ENCODE measurements around the gene NTNG2. TPM values are rescaled to one million over a fixed set of nuclear protein-coding genes. Genes with fewer than 3 reads are reported as not detected.

The NTNG2 gene, protein sequence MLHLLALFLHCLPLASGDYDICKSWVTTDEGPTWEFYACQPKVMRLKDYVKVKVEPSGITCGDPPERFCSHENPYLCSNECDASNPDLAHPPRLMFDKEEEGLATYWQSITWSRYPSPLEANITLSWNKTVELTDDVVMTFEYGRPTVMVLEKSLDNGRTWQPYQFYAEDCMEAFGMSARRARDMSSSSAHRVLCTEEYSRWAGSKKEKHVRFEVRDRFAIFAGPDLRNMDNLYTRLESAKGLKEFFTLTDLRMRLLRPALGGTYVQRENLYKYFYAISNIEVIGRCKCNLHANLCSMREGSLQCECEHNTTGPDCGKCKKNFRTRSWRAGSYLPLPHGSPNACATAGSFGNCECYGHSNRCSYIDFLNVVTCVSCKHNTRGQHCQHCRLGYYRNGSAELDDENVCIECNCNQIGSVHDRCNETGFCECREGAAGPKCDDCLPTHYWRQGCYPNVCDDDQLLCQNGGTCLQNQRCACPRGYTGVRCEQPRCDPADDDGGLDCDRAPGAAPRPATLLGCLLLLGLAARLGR
- total RNA-seq (1 to 10 TPM in 2 of 5 donors, under 1 TPM in 2, not detected in 1; under 0.01 to 8.1 (median 3.9) TPM), polyA plus RNA-seq (under 1 TPM; 0.20 to 0.37 (median 0.31) TPM)
- long read RNA-seq, donor 1: 0 reads
- long read RNA-seq, donor 2, partial matches to known transcripts: 0 of 1 reads
- long read RNA-seq, donor 2, other reads (novel, unspliced or antisense): 0 of 1 reads
- long read RNA-seq, donor 3: 0 reads
- long read RNA-seq, donor 4: 0 reads
- long read RNA-seq, donor 5: 0 reads
- long read RNA-seq, donor 6, full-length matches to known transcripts: 1 of 1 reads
- long read RNA-seq, donor 6, partial matches to known transcripts: 0 of 1 reads
- long read RNA-seq, donor 6, other reads (novel, unspliced or antisense): 0 of 1 reads
- long read RNA-seq, donor 7: 0 reads
- long read RNA-seq, donor 8: 0 reads
- long read RNA-seq, donor 9: 0 reads
- long read RNA-seq, donor 10: 0 reads

- Histone ChIP-seq H3K27me3 (peaks cover 11 to 98% (median 78%) of the 10 kb centered on the region in 3 donors), H3K9me3 (no peaks in the 10 kb centered on the region), H3K27ac (peak within 1 kb of the TSS in 2 of 5 donors; percentile 42 to 53), H3K4me1 (peaks cover 29 to 43% (median 35%) of the 10 kb centered on the region in 4 donors), H3K4me3 (peak within 1 kb of the TSS; percentile 65 to 89 (median 68)), H3K36me3 (no peaks in the 10 kb centered on the region)
- TF ChIP-seq POLR2A (IDR thresholded peaks at IDR 0.05) (no peak), POLR2AphosphoS5 (IDR thresholded peaks at IDR 0.05) (no peak), EP300 (IDR thresholded peaks at IDR 0.05) (no peak), CTCF (IDR thresholded peaks at IDR 0.05) (no peak)
- DNase-seq: no peak
- WGBS, 5 donors: 0 to 2% (median 1%) methylated on average over 29 to 65 of the region's 67 CpGs; no CpG with 5 or more reads in 1 of the 5 donors
- intact Hi-C loops (cut with DNase I; ENCODE audit: low total_unique reads): no loop called here
These were observed at the start of gene NTNG2 for GRCh38 chr9:132161743-132162184. Gene NTNG2 (plus strand): TSS chr9:132162058. CDS start chr9:132166832, 4,774 bp downstream.

DNA sequence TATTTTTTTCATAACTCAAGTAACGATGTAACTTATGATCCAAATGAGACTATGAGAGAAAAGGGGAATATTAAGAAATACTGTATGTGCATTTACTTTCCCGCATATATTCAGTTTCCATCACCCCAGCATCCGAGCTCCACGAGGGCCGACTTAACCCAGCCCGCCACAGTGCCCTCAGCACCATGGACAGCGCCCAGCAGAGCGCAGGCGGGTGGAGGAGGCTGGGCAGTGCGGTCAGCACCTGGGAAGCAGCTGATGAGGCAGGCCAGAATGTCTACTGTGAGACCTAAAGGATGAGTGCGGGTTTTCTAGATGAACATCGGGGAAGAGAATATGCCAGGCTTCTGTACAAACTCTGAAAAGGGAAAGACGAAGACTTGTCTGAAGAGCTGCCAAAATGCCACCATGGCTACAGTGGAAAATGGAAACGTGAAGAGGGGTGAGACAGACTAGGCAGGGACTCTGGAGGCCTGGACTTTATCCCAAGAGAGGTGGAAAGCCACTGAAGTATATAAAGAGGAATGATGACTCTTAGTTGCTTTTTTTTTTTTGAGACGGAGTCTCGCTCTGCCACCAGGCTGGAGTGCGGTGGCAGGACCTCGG is 47.7 kb upstream of the NTNG2 start:
- Histone ChIP-seq H3K36me3 (no peaks in the 10 kb centered on the region), H3K4me1 (no peaks in the 10 kb centered on the region), H3K9me3 (no peaks in the 10 kb centered on the region), H3K4me3 (no peak overlapping the region), H3K27me3 (peaks cover 0 to 55% (median under 1%) of the 10 kb centered on the region in 3 donors), H3K27ac (no peak overlapping the region)
- intact Hi-C loops (cut with DNase I; ENCODE audit: low total_unique reads): no loop called here
- WGBS, 5 donors: 33 to 36% (median 34%) methylated on average over 18 of the region's 18 CpGs
- no peak for TF ChIP-seq CTCF (IDR thresholded peaks at IDR 0.05)
- TF ChIP-seq POLR2A (IDR thresholded peaks at IDR 0.05): no peak
- TF ChIP-seq POLR2AphosphoS5 (IDR thresholded peaks at IDR 0.05): no peak
- no peak for TF ChIP-seq EP300 (IDR thresholded peaks at IDR 0.05)
- DNase-seq: peak; percentile 61 to 90

GRCh38 chr9:132116583-132116982 is 45.3 kb upstream of the NTNG2 start:
- no peak for DNase-seq
- intact Hi-C loops (cut with DNase I; ENCODE audit: low total_unique reads): no loop called here
- TF ChIP-seq EP300 (IDR thresholded peaks at IDR 0.05) (no peak), CTCF (IDR thresholded peaks at IDR 0.05) (no peak), POLR2AphosphoS5 (IDR thresholded peaks at IDR 0.05) (no peak), POLR2A (IDR thresholded peaks at IDR 0.05) (no peak)
- Histone ChIP-seq H3K4me1 (no peaks in the 10 kb centered on the region), H3K27me3 (peaks cover 0 to 77% (median under 1%) of the 10 kb centered on the region in 3 donors), H3K9me3 (no peaks in the 10 kb centered on the region), H3K36me3 (no peaks in the 10 kb centered on the region), H3K4me3 (no peak overlapping the region), H3K27ac (no peak overlapping the region)
- WGBS, 5 donors: 61 to 90% (median 64%) methylated on average over 3 of the region's 3 CpGs

- WGBS, 5 donors: 46 to 64% (median 56%) methylated on average over 3 of the region's 3 CpGs
- intact Hi-C loops (cut with DNase I; ENCODE audit: low total_unique reads): no loop called here
These were observed 44.2 kb upstream of the NTNG2 start for GRCh38 chr9:132117694-132118093.

More at GRCh38 chr9:132117694-132118093, 44.2 kb upstream of the NTNG2 start:
- no peaks in the 10 kb centered on the region for H3K36me3 ChIP-seq
- peaks cover 0 to 82% (median 5%) of the 10 kb centered on the region in 3 donors for H3K27me3 ChIP-seq
- no peak for DNase-seq
- no peaks in the 10 kb centered on the region for H3K9me3 ChIP-seq
- H3K4me1 ChIP-seq: no peaks in the 10 kb centered on the region
- H3K27ac ChIP-seq: no peak overlapping the region
- TF ChIP-seq EP300 (IDR thresholded peaks at IDR 0.05) (no peak), POLR2A (IDR thresholded peaks at IDR 0.05) (no peak), POLR2AphosphoS5 (IDR thresholded peaks at IDR 0.05) (no peak), CTCF (IDR thresholded peaks at IDR 0.05) (no peak)
- no peak overlapping the region for H3K4me3 ChIP-seq

Measured in stomach (tissue), 19 donors.